ENCODE data around the gene CARS1. TPM values are rescaled to one million over a fixed set of nuclear protein-coding genes. Genes with fewer than 3 reads are reported as not detected.
A peak's percentile ranks its signal among the peaks of the same experiment; 100 is the strongest.

CARS1 gene
- total RNA-seq, 4 donors from 2014 or later = 31.5 to 46.5 (median 34.7) TPM

- Histone ChIP-seq H3K27ac (no peak overlapping the region), H3K9me3 (no peaks in the 10 kb centered on the region), H3K4me1 (peaks cover 0 to 9% of the 10 kb centered on the region in 2 donors), H3K4me3 (no peak overlapping the region), H3K36me3 (peaks cover 0 to 4% of the 10 kb centered on the region in 2 donors), H3K27me3 (no peaks in the 10 kb centered on the region)
- no peak for ATAC-seq
- intact Hi-C loops (cut with DNase I; ENCODE audit: low total_unique reads) = no loop called here
- TF ChIP-seq POLR2A (IDR thresholded peaks at IDR 0.05) (no peak), CTCF (IDR thresholded peaks at IDR 0.05 in 4 of 5, conservative IDR thresholded peaks at IDR 0.05 in 1 of 5) (no peak)
- no peak for DNase-seq
- in situ Hi-C loops (cut with MboI; ENCODE audit: low sequenced_read_pairs in 4 of 4) = loop anchor here in 2 of 4 donors (10.0 kb wide), 1 partner anchor 64 kb away; no protein-coding TSS in a partner anchor
Measured at GRCh38 chr11:3099178-3099577, 42.0 kb upstream of the CARS1 start.

- peaks cover 0 to 10% of the 10 kb centered on the region in 2 donors for H3K4me1 ChIP-seq
- intact Hi-C loops (cut with DNase I; ENCODE audit: low total_unique reads) = no loop called here
- ATAC-seq (no peak), DNase-seq (no peak)
- TF ChIP-seq POLR2A (IDR thresholded peaks at IDR 0.05) (no peak), CTCF (IDR thresholded peaks at IDR 0.05 in 4 of 5, conservative IDR thresholded peaks at IDR 0.05 in 1 of 5) (no peak)
- H3K9me3 ChIP-seq = no peaks in the 10 kb centered on the region
- H3K27me3 ChIP-seq = no peaks in the 10 kb centered on the region
- peak overlapping the region in 2 of 4 donors; percentile 63 to 67 for H3K27ac ChIP-seq
- H3K36me3 ChIP-seq = peaks cover 0 to 4% of the 10 kb centered on the region in 2 donors
- in situ Hi-C loops (cut with MboI; ENCODE audit: low sequenced_read_pairs in 4 of 4) = loop anchor here in 2 of 4 donors (10.0 kb wide), 1 partner anchor 62 kb away; no protein-coding TSS in a partner anchor
- no peak overlapping the region for H3K4me3 ChIP-seq
Measured at GRCh38 chr11:3096909-3097530, 39.8 kb upstream of the CARS1 start.

GRCh38 chr11:3095712-3096361 is 38.6 kb upstream of the CARS1 start:
- Histone ChIP-seq H3K4me1 (peaks cover 0 to 12% of the 10 kb centered on the region in 2 donors), H3K9me3 (no peaks in the 10 kb centered on the region), H3K27me3 (no peaks in the 10 kb centered on the region), H3K36me3 (peaks cover 0 to 4% of the 10 kb centered on the region in 2 donors), H3K27ac (peak overlapping the region; percentile 63 to 73 (median 66)), H3K4me3 (no peak overlapping the region)
- in situ Hi-C loops (cut with MboI; ENCODE audit: low sequenced_read_pairs in 4 of 4) (loop anchor here in 2 of 4 donors (10.0 kb wide), 1 partner anchor 61 kb away; no protein-coding TSS in a partner anchor), intact Hi-C loops (cut with DNase I; ENCODE audit: low total_unique reads) (no loop called here)
- TF ChIP-seq POLR2A (IDR thresholded peaks at IDR 0.05) (no peak), CTCF (IDR thresholded peaks at IDR 0.05 in 4 of 5, conservative IDR thresholded peaks at IDR 0.05 in 1 of 5) (no peak)
- ATAC-seq = peak in 1 of 2 donors; percentile 31
- peak in 1 of 2 donors; percentile 12 for DNase-seq

GRCh38 chr11:3094223-3094824 is 37.1 kb upstream of the CARS1 start:
- ATAC-seq (no peak), DNase-seq (peak in 1 of 2 donors; percentile 9)
- intact Hi-C loops (cut with DNase I; ENCODE audit: low total_unique reads) = no loop called here
- TF ChIP-seq POLR2A (IDR thresholded peaks at IDR 0.05) (no peak), CTCF (IDR thresholded peaks at IDR 0.05 in 4 of 5, conservative IDR thresholded peaks at IDR 0.05 in 1 of 5) (no peak)
- no peaks in the 10 kb centered on the region for H3K9me3 ChIP-seq
- peak overlapping the region in 2 of 4 donors; percentile 67 to 73 for H3K27ac ChIP-seq
- peaks cover 0 to under 1% of the 10 kb centered on the region in 2 donors for H3K36me3 ChIP-seq
- in situ Hi-C loops (cut with MboI; ENCODE audit: low sequenced_read_pairs in 4 of 4) = loop anchor here (5.0 to 10.0 kb wide), 2 partner anchors 52 to 60 kb away; no protein-coding TSS in a partner anchor
- no peaks in the 10 kb centered on the region for H3K27me3 ChIP-seq
- H3K4me3 ChIP-seq = no peak overlapping the region
- peaks cover 0 to 12% of the 10 kb centered on the region in 2 donors for H3K4me1 ChIP-seq

All from gastrocnemius medialis (tissue), 4 donors.